ENCODE results near the gene NAALAD2.

The NAALAD2 gene

GRCh38 chr11:90168571-90168970 is 34.1 kb downstream of the NAALAD2 start:
- H3K4me1 Mint-ChIP-seq = no peaks in the 10 kb centered on the region
- H3K4me3 Mint-ChIP-seq = no peak overlapping the region
- peaks cover 32% of the 10 kb centered on the region for H3K36me3 Mint-ChIP-seq (ENCODE audit: low read depth)
- no peak overlapping the region for H3K27ac Mint-ChIP-seq
- TF ChIP-seq CTCF (IDR thresholded peaks at IDR 0.05) = no peak
- H3K9me3 Mint-ChIP-seq = peaks cover 5% of the 10 kb centered on the region
- H3K27me3 Mint-ChIP-seq (ENCODE audit: low read depth, poor library complexity) = no peaks in the 10 kb centered on the region
- DNase-seq = no peak

GRCh38 chr11:90171359-90171758 is 36.9 kb downstream of the NAALAD2 start:
- Mint-ChIP-seq H3K4me1 (no peaks in the 10 kb centered on the region), H3K27me3 (ENCODE audit: low read depth, poor library complexity) (no peaks in the 10 kb centered on the region), H3K36me3 (ENCODE audit: low read depth) (peaks cover 11% of the 10 kb centered on the region), H3K4me3 (no peak overlapping the region), H3K9me3 (no peaks in the 10 kb centered on the region), H3K27ac (no peak overlapping the region)
- DNase-seq = no peak
- TF ChIP-seq CTCF (IDR thresholded peaks at IDR 0.05) = no peak

- no peak for TF ChIP-seq CTCF (IDR thresholded peaks at IDR 0.05)
- Mint-ChIP-seq H3K9me3 (no peaks in the 10 kb centered on the region), H3K27ac (no peak overlapping the region)
These were observed 41.6 kb downstream of the NAALAD2 start for GRCh38 chr11:90176069-90176468.

GRCh38 chr11:90178751-90179150 is 44.3 kb downstream of the NAALAD2 start:
- no peaks in the 10 kb centered on the region for H3K9me3 Mint-ChIP-seq
- H3K27me3 Mint-ChIP-seq (ENCODE audit: low read depth, poor library complexity) = no peaks in the 10 kb centered on the region
- no peaks in the 10 kb centered on the region for H3K4me1 Mint-ChIP-seq
- H3K36me3 Mint-ChIP-seq (ENCODE audit: low read depth) = peaks cover 35% of the 10 kb centered on the region
- no peak overlapping the region for H3K27ac Mint-ChIP-seq
- DNase-seq = no peak
- no peak overlapping the region for H3K4me3 Mint-ChIP-seq
- TF ChIP-seq CTCF (IDR thresholded peaks at IDR 0.05) = no peak

More at GRCh38 chr11:90176069-90176468, 41.6 kb downstream of the NAALAD2 start:
- Mint-ChIP-seq H3K27me3 (ENCODE audit: low read depth, poor library complexity) (no peaks in the 10 kb centered on the region), H3K4me1 (no peaks in the 10 kb centered on the region), H3K36me3 (ENCODE audit: low read depth) (peaks cover 30% of the 10 kb centered on the region), H3K4me3 (no peak overlapping the region)
- DNase-seq = no peak

- Mint-ChIP-seq H3K4me3 (no peak overlapping the region), H3K4me1 (no peaks in the 10 kb centered on the region), H3K27me3 (ENCODE audit: low read depth, poor library complexity) (no peaks in the 10 kb centered on the region), H3K27ac (no peak overlapping the region), H3K36me3 (ENCODE audit: low read depth) (peaks cover 37% of the 10 kb centered on the region), H3K9me3 (no peaks in the 10 kb centered on the region)
- DNase-seq = no peak
- TF ChIP-seq CTCF (IDR thresholded peaks at IDR 0.05) = no peak
These were observed 45.5 kb downstream of the NAALAD2 start for GRCh38 chr11:90179923-90180322.

GRCh38 chr11:90187839-90188238 is 53.4 kb downstream of the NAALAD2 start:
- Mint-ChIP-seq H3K4me3 (no peak overlapping the region), H3K4me1 (no peaks in the 10 kb centered on the region), H3K9me3 (no peaks in the 10 kb centered on the region), H3K27ac (no peak overlapping the region), H3K36me3 (ENCODE audit: low read depth) (peaks cover 28% of the 10 kb centered on the region), H3K27me3 (ENCODE audit: low read depth, poor library complexity) (no peaks in the 10 kb centered on the region)
- DNase-seq = no peak
- no peak for TF ChIP-seq CTCF (IDR thresholded peaks at IDR 0.05)

Data from nephron progenitor cell (in vitro differentiated cells).